Measurements from ENCODE around the gene OVAAL.

- TF ChIP-seq E2F6 (IDR thresholded peaks at IDR 0.05; ENCODE audit: borderline replicate concordance in 1 of 2, extremely low read depth in 1 of 2, insufficient read depth in 1 of 2, insufficient read length in 1 of 2, low read depth in 1 of 2, low read length in 1 of 2, poor library complexity in 1 of 2, severe bottlenecking in 1 of 2) (no peak), HMG20B (CRISPR knock-in tag; IDR thresholded peaks at IDR 0.05) (no peak), ZBTB33 (CRISPR knock-in tag; IDR thresholded peaks at IDR 0.05) (no peak), CTCF (IDR thresholded peaks at IDR 0.05 in 2 of 3, conservative IDR thresholded peaks at IDR 0.05 in 1 of 3; ENCODE audit: insufficient read depth in 2 of 3, low read depth in 1 of 3, low read length in 3 of 3) (no peak), SPI1 (IDR thresholded peaks at IDR 0.05; ENCODE audit: borderline replicate concordance, low read depth, low read length) (no peak), GMEB1 (CRISPR knock-in tag; IDR thresholded peaks at IDR 0.05) (no peak), GABPB2 (CRISPR knock-in tag; conservative IDR thresholded peaks at IDR 0.05) (no peak), MAX (CRISPR knock-in tag; IDR thresholded peaks at IDR 0.05) (no peak)
Measured at GRCh38 chr1:180577361-180577760, 18.6 kb downstream of the OVAAL start.
